Measurements from ENCODE around the gene UNC5C. TPM values are rescaled to one million over a fixed set of nuclear protein-coding genes. Genes with fewer than 3 reads are reported as not detected.

Gene UNC5C
- total and polyA plus RNA-seq, 4 donors = 0.27 to 1.2 (median 0.78) TPM

DNA sequence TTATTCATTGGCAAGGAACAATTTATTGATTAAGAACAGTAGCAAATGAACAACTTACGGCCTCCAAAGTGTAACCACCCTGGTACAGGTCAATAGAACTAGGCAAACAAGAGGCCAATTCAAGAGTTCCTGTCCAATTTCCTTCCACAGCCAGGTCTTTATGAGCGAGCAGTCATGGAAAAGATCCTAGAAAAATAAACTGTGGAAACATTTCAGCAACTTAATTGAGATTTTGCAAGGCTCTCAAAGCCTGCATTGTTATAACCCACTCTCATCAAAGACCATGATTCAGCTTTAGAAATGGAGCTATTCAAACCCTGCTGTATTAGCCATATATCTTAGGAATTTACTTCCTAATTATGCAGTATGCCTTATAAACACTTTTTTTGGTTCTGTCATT is 43.6 kb downstream of the UNC5C start (continued):
- TF ChIP-seq ZBTB33 (IDR thresholded peaks at IDR 0.05) (no peak), JUND (IDR thresholded peaks at IDR 0.05) (no peak), EGR1 (IDR thresholded peaks at IDR 0.05; ENCODE audit: low read depth in 2 of 2) (no peak), RAD21 (IDR thresholded peaks at IDR 0.05) (no peak), MAX (IDR thresholded peaks at IDR 0.05) (no peak)

- Histone ChIP-seq H3K9ac (ENCODE audit: low read depth in 1 of 2, low read length in 2 of 2) (no peak overlapping the region), H3K27me3 (ENCODE audit: control insufficient read depth in 4 of 4, insufficient read depth in 4 of 4, low read length in 3 of 4) (no peaks in the 10 kb centered on the region), H3K36me3 (ENCODE audit: control insufficient read depth in 4 of 4, insufficient read depth in 3 of 4, low read depth in 1 of 4, low read length in 3 of 4) (no peaks in the 10 kb centered on the region), H3K4me1 (ENCODE audit: control insufficient read depth in 4 of 4, insufficient read depth in 4 of 4, low read length in 3 of 4) (no peaks in the 10 kb centered on the region), H3K27ac (ENCODE audit: low read depth in 1 of 2, low read length in 2 of 2) (no peak overlapping the region), H3K4me3 (ENCODE audit: low read depth in 1 of 3, low read length in 3 of 3) (no peak overlapping the region), H3K9me3 (ENCODE audit: control insufficient read depth in 4 of 4, low read length in 3 of 4) (no peaks in the 10 kb centered on the region)
- no peak for DNase-seq (ENCODE audit: low spot score)
- TF ChIP-seq NR2F2 (IDR thresholded peaks at IDR 0.05) = no peak
- no peak for TF ChIP-seq ATF3 (IDR thresholded peaks at IDR 0.05)
- no peak for TF ChIP-seq MAX (IDR thresholded peaks at IDR 0.05)
- TF ChIP-seq FOXA2 (IDR thresholded peaks at IDR 0.05) = no peak
- TF ChIP-seq GABPA (IDR thresholded peaks at IDR 0.05 in 1 of 2, conservative IDR thresholded peaks at IDR 0.05 in 1 of 2) = no peak
- TF ChIP-seq, protein P1, sequence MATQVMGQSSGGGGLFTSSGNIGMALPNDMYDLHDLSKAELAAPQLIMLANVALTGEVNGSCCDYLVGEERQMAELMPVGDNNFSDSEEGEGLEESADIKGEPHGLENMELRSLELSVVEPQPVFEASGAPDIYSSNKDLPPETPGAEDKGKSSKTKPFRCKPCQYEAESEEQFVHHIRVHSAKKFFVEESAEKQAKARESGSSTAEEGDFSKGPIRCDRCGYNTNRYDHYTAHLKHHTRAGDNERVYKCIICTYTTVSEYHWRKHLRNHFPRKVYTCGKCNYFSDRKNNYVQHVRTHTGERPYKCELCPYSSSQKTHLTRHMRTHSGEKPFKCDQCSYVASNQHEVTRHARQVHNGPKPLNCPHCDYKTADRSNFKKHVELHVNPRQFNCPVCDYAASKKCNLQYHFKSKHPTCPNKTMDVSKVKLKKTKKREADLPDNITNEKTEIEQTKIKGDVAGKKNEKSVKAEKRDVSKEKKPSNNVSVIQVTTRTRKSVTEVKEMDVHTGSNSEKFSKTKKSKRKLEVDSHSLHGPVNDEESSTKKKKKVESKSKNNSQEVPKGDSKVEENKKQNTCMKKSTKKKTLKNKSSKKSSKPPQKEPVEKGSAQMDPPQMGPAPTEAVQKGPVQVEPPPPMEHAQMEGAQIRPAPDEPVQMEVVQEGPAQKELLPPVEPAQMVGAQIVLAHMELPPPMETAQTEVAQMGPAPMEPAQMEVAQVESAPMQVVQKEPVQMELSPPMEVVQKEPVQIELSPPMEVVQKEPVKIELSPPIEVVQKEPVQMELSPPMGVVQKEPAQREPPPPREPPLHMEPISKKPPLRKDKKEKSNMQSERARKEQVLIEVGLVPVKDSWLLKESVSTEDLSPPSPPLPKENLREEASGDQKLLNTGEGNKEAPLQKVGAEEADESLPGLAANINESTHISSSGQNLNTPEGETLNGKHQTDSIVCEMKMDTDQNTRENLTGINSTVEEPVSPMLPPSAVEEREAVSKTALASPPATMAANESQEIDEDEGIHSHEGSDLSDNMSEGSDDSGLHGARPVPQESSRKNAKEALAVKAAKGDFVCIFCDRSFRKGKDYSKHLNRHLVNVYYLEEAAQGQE (IDR thresholded peaks at IDR 0.05) = no peak
- TF ChIP-seq TAF1 (conservative IDR thresholded peaks at IDR 0.05) = no peak
- TF ChIP-seq HNF4G (IDR thresholded peaks at IDR 0.05) = no peak
- TF ChIP-seq YY1 (IDR thresholded peaks at IDR 0.05) = no peak
- TF ChIP-seq JUND (IDR thresholded peaks at IDR 0.05) = no peak
- no peak for TF ChIP-seq HNF4A (conservative IDR thresholded peaks at IDR 0.05)
- 64% methylated on average over 3 of the region's 3 CpGs for WGBS
Observed at GRCh38 chr4:95504501-95504900, 44.3 kb downstream of the UNC5C start.

GRCh38 chr4:95500361-95500760 is 48.4 kb downstream of the UNC5C start:
- Histone ChIP-seq H3K4me1 (ENCODE audit: control insufficient read depth in 4 of 4, insufficient read depth in 4 of 4, low read length in 3 of 4) (no peaks in the 10 kb centered on the region), H3K27me3 (ENCODE audit: control insufficient read depth in 4 of 4, insufficient read depth in 4 of 4, low read length in 3 of 4) (no peaks in the 10 kb centered on the region), H3K4me3 (ENCODE audit: low read depth in 1 of 3, low read length in 3 of 3) (no peak overlapping the region), H3K36me3 (ENCODE audit: control insufficient read depth in 4 of 4, insufficient read depth in 3 of 4, low read depth in 1 of 4, low read length in 3 of 4) (no peaks in the 10 kb centered on the region), H3K9me3 (ENCODE audit: control insufficient read depth in 4 of 4, low read length in 3 of 4) (no peaks in the 10 kb centered on the region), H3K27ac (ENCODE audit: low read depth in 1 of 2, low read length in 2 of 2) (no peak overlapping the region), H3K9ac (ENCODE audit: low read depth in 1 of 2, low read length in 2 of 2) (no peak overlapping the region)
- 65% methylated on average over 1 of the region's 1 CpG for WGBS
- DNase-seq (ENCODE audit: low spot score) = no peak
- no peak for TF ChIP-seq EGR1 (IDR thresholded peaks at IDR 0.05; ENCODE audit: low read depth in 2 of 2)
- no peak for TF ChIP-seq ZBTB33 (IDR thresholded peaks at IDR 0.05)
- TF ChIP-seq JUND (IDR thresholded peaks at IDR 0.05) = no peak
- no peak for TF ChIP-seq NR2F2 (IDR thresholded peaks at IDR 0.05)
- TF ChIP-seq CTCF (IDR thresholded peaks at IDR 0.05; ENCODE audit: low read depth, low read length, missing input control) = no peak
- no peak for TF ChIP-seq SP1 (IDR thresholded peaks at IDR 0.05)
- no peak for TF ChIP-seq RAD21 (IDR thresholded peaks at IDR 0.05)
- no peak for TF ChIP-seq HNF4A (conservative IDR thresholded peaks at IDR 0.05)
- TF ChIP-seq, protein P1 (IDR thresholded peaks at IDR 0.05) = no peak
